HFF-Myc (cell line): ENCODE measurements around the gene CHMP3.

Experiments
- DNase-seq: peaks from one replicate; pipeline ENCODE4 v3.0.0-alpha.2; 2011; ENCODE audit warnings: low read depth; ENCODE audit errors: extremely low read depth
- H3K4me3 ChIP-seq: replicated peaks from 2 replicates; pipeline ENCODE4 v1.5.1; 2011; ENCODE audit warnings: low read depth, mild to moderate bottlenecking, control low read depth, low read length
- TF ChIP-seq, protein P1 (sequence below): IDR thresholded peaks from 2 replicates; pipeline ENCODE4 v1.5.1; 2012; ENCODE audit warnings: mild to moderate bottlenecking, low read depth, low read length, control low read depth; ENCODE audit errors: missing control alignments

CHMP3 gene

DNA sequence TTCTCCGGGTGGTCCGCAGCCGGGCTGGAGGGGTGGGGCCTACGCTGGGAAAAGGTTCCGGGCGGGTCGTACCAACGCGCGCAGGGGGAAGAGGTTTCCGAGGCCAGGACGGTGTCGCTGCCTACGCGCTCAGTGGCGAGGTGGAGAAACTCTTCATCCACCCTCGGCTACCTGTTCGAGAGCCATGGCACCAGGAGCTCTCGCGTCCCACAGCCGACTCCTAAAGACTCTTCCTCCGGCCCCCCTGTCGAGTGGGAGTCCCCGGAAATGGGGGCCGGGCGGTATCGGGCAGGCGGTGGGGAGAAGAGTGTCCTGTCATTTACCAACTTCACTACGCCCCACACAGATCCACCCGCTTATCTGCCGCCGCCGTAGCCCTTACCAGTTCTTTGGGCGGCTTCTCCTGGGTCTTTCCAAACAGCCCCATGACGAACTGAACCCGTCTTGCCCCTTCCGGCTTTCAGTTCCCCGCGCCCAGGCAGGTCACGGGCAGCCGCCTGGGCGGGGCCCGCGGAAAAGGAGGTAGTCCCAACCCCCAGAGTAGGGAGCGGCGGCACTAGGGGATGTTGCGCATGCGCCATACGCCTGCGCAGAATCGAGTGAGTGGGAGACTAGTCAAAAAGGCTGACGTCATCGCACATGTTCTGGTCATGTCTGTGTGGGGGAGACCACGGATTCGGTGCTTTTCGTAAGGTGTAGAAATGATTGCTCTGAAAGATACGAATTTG lies at the start of gene CHMP3:
TSS of gene CHMP3 (minus strand) at position 522 of the 728 bp plus-strand sequence. CDS start at position 427, 95 bp downstream.
- DNase-seq = peak; percentile 97
- H3K4me3 ChIP-seq = peak within 1 kb of the TSS; percentile 91
- TF ChIP-seq, protein P1, sequence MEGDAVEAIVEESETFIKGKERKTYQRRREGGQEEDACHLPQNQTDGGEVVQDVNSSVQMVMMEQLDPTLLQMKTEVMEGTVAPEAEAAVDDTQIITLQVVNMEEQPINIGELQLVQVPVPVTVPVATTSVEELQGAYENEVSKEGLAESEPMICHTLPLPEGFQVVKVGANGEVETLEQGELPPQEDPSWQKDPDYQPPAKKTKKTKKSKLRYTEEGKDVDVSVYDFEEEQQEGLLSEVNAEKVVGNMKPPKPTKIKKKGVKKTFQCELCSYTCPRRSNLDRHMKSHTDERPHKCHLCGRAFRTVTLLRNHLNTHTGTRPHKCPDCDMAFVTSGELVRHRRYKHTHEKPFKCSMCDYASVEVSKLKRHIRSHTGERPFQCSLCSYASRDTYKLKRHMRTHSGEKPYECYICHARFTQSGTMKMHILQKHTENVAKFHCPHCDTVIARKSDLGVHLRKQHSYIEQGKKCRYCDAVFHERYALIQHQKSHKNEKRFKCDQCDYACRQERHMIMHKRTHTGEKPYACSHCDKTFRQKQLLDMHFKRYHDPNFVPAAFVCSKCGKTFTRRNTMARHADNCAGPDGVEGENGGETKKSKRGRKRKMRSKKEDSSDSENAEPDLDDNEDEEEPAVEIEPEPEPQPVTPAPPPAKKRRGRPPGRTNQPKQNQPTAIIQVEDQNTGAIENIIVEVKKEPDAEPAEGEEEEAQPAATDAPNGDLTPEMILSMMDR = no peak

DNA sequence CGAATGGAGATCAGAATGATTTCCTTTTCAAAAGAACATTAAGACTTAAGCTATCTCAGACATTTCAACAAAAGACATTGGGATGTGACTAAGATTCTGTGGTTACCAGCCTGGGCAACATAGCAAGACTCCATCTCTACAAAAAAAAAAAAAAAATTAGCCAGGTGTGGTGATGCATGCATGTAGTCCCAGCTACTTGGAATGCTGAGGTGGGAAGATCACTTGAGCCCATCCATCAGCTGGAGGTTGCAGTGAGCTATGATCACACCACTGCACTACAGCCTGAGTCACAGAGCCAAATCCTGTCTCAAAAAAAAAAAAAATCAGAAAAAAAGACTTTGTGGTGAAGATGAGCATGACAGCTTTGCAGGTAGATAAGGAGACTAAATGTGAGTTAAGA lies 47.6 kb upstream of the CHMP3 start:
- TF ChIP-seq, protein P1 = no peak
- no peak for DNase-seq
- no peak overlapping the region for H3K4me3 ChIP-seq

GRCh38 chr2:86608832-86609410 lies 45.7 kb upstream of the CHMP3 start:
- no peak overlapping the region for H3K4me3 ChIP-seq
- TF ChIP-seq, protein P1 = no peak
- no peak for DNase-seq

DNA sequence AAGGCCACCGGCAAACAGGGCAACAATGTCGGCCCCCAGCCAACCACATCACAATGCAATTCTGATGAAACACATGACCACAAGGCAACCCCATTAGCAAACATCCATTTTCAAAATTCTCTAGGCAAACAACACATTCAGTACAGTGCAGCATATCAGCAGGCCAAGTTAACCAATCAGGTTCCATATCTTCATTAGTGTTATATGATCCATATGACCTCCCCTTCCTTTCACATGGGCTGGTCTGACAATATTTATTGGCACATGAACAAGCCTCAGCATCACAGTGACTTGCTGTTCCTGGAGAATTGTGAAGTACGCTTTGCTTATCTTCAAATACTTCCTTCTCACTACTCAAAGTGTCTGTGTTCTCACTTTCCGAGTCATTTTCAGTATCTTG lies 40.7 kb upstream of the CHMP3 start:
- DNase-seq = no peak
- TF ChIP-seq, protein P1 = no peak
- H3K4me3 ChIP-seq = no peak overlapping the region

- no peak for DNase-seq
- H3K4me3 ChIP-seq = no peak overlapping the region
- TF ChIP-seq, protein P1 = no peak
Observed at GRCh38 chr2:86598966-86599365, 35.7 kb upstream of the CHMP3 start.

- H3K4me3 ChIP-seq = no peak overlapping the region
- no peak for DNase-seq
- TF ChIP-seq, protein P1 = no peak
Observed at GRCh38 chr2:86596118-86596517, 32.9 kb upstream of the CHMP3 start.
